CD14-positive monocyte (primary cell): Measurements from ENCODE around the gene PSMB5. TPM values are rescaled to one million over a fixed set of nuclear protein-coding genes. Genes with fewer than 3 reads are reported as not detected.
A peak's percentile ranks its signal among the peaks of the same experiment; 100 is the strongest.

Experiments used
- DNase-seq, 3 donors: peaks; one replicate each; pipeline ENCODE4 v3.0.0-alpha.2; 2011 to 2022
- H2AFZ ChIP-seq: 2 replicates; pipeline ENCODE4 v1.6.0; 2012; ENCODE audit warnings: mild to moderate bottlenecking, low read depth, low read length, inconsistent platforms; ENCODE audit not compliant: insufficient read depth, poor library complexity, severe bottlenecking
- H3K27ac ChIP-seq, 2 donors: 1 replicate in 1 of 2; 2 replicates in 1 of 2; pipeline ENCODE4 v1.5.1; 2012 to 2013; ENCODE audit warnings: low read length in 2 of 2, control low read depth in 1 of 2, inconsistent platforms in 1 of 2, low read depth in 1 of 2, mild to moderate bottlenecking in 1 of 2
- H3K27me3 ChIP-seq, 2 donors: one replicate each; pipeline versions ENCODE4 v1.6.0 to v1.6.1; 2011 to 2013; ENCODE audit warnings: low read length in 2 of 2; ENCODE audit not compliant: control insufficient read depth in 2 of 2, insufficient read depth in 2 of 2
- H3K36me3 ChIP-seq, 2 donors: replicated peaks in 1 of 2; 1 replicate in 1 of 2; 2 replicates in 1 of 2; pipeline versions ENCODE4 v1.5.1 to v1.6.1; 2012 to 2013; ENCODE audit warnings: low read length in 2 of 2, control low read depth in 1 of 2, inconsistent platforms in 1 of 2, mild to moderate bottlenecking in 1 of 2; ENCODE audit not compliant: insufficient read depth in 2 of 2, control insufficient read depth in 1 of 2
- H3K4me1 ChIP-seq, 2 donors: 1 replicate in 1 of 2; 2 replicates in 1 of 2; pipeline versions ENCODE4 v1.5.1 to v1.6.1; 2012 to 2013; ENCODE audit warnings: low read length in 2 of 2, control low read depth in 1 of 2, inconsistent platforms in 1 of 2, mild to moderate bottlenecking in 1 of 2, moderate library complexity in 1 of 2; ENCODE audit not compliant: insufficient read depth in 2 of 2, control insufficient read depth in 1 of 2
- H3K4me2 ChIP-seq: replicated peaks from 2 replicates; pipeline ENCODE3; 2012; ENCODE audit warnings: low read length, moderate library complexity, mild to moderate bottlenecking; ENCODE audit not compliant: poor library complexity, severe bottlenecking; ENCODE audit errors: extremely low read depth
- H3K4me3 ChIP-seq, 3 experiments: fragments of 200-600 bp in 1 of 3; sonication (generic) in 1 of 3; replicated peaks in 1 of 3; 1 replicate in 2 of 3; 2 replicates in 1 of 3; pipeline ENCODE4 v1.5.1; 2011 to 2013; ENCODE audit warnings: low read length in 3 of 3, mild to moderate bottlenecking in 3 of 3, control low read depth in 2 of 3, low read depth in 2 of 3, inconsistent platforms in 1 of 3, moderate library complexity in 1 of 3
- H3K79me2 ChIP-seq: 2 replicates; pipeline ENCODE4 v1.6.0; 2012; ENCODE audit warnings: mild to moderate bottlenecking, control low read depth, inconsistent platforms, low read length, moderate library complexity; ENCODE audit not compliant: insufficient read depth
- H3K9ac ChIP-seq: 2 replicates; pipeline ENCODE4 v1.6.0; 2017; ENCODE audit warnings: low read length, mild to moderate bottlenecking; ENCODE audit not compliant: insufficient read depth, poor library complexity, severe bottlenecking
- H3K9me3 ChIP-seq, 2 donors: replicated peaks in 1 of 2; 1 replicate in 1 of 2; 2 replicates in 1 of 2; pipeline versions ENCODE4 v1.5.1 to v1.6.1; 2012 to 2013; ENCODE audit warnings: low read length in 2 of 2, control low read depth in 1 of 2; ENCODE audit not compliant: control insufficient read depth in 1 of 2, insufficient read depth in 1 of 2
- H4K20me1 ChIP-seq: 2 replicates; pipeline ENCODE4 v1.6.0; 2012; ENCODE audit warnings: mild to moderate bottlenecking, low read length, control low read depth, moderate library complexity; ENCODE audit not compliant: insufficient read depth
- H3K27ac Mint-ChIP-seq, 7 donors: one replicate each; pipeline ENCODE4 v1.8.0; 2020; ENCODE audit warnings: mild to moderate bottlenecking in 7 of 7, mixed read lengths in 7 of 7, moderate library complexity in 6 of 7, inconsistent platforms in 2 of 7
- H3K27me3 Mint-ChIP-seq, 3 donors: one replicate each; pipeline ENCODE4 v1.8.0; 2021 to 2022; ENCODE audit warnings: low read depth in 3 of 3, mild to moderate bottlenecking in 3 of 3, mixed read lengths in 3 of 3, moderate library complexity in 3 of 3, inconsistent platforms in 1 of 3
- H3K36me3 Mint-ChIP-seq, 2 donors: one replicate each; pipeline ENCODE4 v1.8.0; 2020; ENCODE audit warnings: mixed read lengths in 2 of 2, inconsistent platforms in 1 of 2, mild to moderate bottlenecking in 1 of 2
- H3K4me1 Mint-ChIP-seq: one replicate; pipeline ENCODE4 v1.8.0; 2020; ENCODE audit warnings: mild to moderate bottlenecking, mixed read lengths
- H3K4me3 Mint-ChIP-seq, 2 donors: one replicate each; pipeline ENCODE4 v1.8.0; 2020; ENCODE audit warnings: mild to moderate bottlenecking in 2 of 2, mixed read lengths in 2 of 2, moderate library complexity in 1 of 2
- H3K9me3 Mint-ChIP-seq, 7 donors: one replicate each; pipeline ENCODE4 v1.8.0; 2020 to 2022; ENCODE audit warnings: mixed read lengths in 7 of 7, mild to moderate bottlenecking in 6 of 7, moderate library complexity in 6 of 7, inconsistent platforms in 2 of 7
- WGBS: methylation state at CpG from one replicate; pipeline ENCODE4 v1.1.5; 2013; ENCODE audit warnings: missing lambda C conversion rate; ENCODE audit not compliant: insufficient coverage; 5-methylcytosine and 5-hydroxymethylcytosine counted together
- intact Hi-C, 2 donors: fragments of 100-400 bp; cut with micrococcal nuclease; formaldehyde crosslinking; loops; one replicate each; pipeline versions ENCODE4 v1.15.0 to v1.15.1; 2023
- polyA plus RNA-seq, 3 donors: library from polyadenylated mRNA; depleted of rRNA in 1 of 3; unstranded in 2 of 3; stranded (reverse) in 1 of 3; fragments of 300-500 nt in 2 of 3; fragments of >200 nt in 1 of 3; fragmentation: Illumina TruSeq in 2 of 3; gene quantifications; 1 replicate in 2 of 3; 2 replicates in 1 of 3; pipeline ENCODE4 v1.2.3, GENCODE V29; 2012 to 2021
- TF ChIP-seq, protein P1 (sequence below): fragments of 200-600 bp; IDR thresholded peaks from one replicate; pipeline ENCODE4 v1.8.0; 2022; ENCODE audit warnings: antibody characterized with exemption, mild to moderate bottlenecking

PSMB5 gene
- polyA plus RNA-seq, 3 donors = 16.8 to 61.8 (median 57.6) TPM

DNA sequence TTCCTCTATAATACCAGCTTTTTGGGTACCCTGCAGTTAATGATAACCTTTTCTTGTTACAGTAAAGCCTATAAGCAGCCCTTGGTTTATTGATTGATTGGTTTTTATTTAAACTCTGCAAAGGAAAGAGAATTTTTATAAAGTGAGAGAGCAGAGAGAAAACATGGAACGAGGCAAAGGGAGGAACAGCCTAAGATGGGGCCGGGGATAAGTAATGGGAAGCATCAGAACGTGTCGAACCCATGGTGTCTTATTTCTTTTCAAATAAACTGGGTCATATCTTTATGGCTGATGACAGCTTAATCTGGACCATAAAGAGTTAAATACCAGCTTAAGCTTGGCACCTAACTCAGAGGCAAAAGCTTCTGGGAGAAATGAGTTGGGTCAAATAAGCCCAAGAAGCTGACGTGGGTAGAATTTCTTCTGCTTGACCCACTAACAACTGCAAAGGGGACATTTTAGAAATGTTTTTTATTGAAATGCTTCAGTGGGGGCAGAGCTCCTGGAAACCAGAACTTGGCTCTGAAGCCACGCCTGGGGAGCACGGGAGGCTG lies 12.7 kb downstream of the PSMB5 start:
- Histone ChIP-seq H3K4me3 (no peak overlapping the region), H2AFZ (no peak overlapping the region), H3K4me1 (peaks cover 2 to 7% of the 10 kb centered on the region in 2 donors), H4K20me1 (no peaks in the 10 kb centered on the region), H3K9me3 (no peaks in the 10 kb centered on the region), H3K9ac (no peak overlapping the region), H3K27me3 (no peaks in the 10 kb centered on the region), H3K79me2 (no peaks in the 10 kb centered on the region), H3K4me2 (no peak overlapping the region), H3K27ac (no peak overlapping the region), H3K36me3 (peaks cover 8 to 24% of the 10 kb centered on the region in 2 donors)
- no peaks in the 10 kb centered on the region for H3K9me3 Mint-ChIP-seq
- WGBS = 67% methylated on average over 1 of the region's 7 CpGs
- H3K4me1 Mint-ChIP-seq = peaks cover 8% of the 10 kb centered on the region
- H3K27ac Mint-ChIP-seq = peak overlapping the region in 1 of 7 donors; percentile 46
- DNase-seq = no peak
- peaks cover 24 to 41% of the 10 kb centered on the region in 2 donors for H3K36me3 Mint-ChIP-seq
- TF ChIP-seq, protein P1, sequence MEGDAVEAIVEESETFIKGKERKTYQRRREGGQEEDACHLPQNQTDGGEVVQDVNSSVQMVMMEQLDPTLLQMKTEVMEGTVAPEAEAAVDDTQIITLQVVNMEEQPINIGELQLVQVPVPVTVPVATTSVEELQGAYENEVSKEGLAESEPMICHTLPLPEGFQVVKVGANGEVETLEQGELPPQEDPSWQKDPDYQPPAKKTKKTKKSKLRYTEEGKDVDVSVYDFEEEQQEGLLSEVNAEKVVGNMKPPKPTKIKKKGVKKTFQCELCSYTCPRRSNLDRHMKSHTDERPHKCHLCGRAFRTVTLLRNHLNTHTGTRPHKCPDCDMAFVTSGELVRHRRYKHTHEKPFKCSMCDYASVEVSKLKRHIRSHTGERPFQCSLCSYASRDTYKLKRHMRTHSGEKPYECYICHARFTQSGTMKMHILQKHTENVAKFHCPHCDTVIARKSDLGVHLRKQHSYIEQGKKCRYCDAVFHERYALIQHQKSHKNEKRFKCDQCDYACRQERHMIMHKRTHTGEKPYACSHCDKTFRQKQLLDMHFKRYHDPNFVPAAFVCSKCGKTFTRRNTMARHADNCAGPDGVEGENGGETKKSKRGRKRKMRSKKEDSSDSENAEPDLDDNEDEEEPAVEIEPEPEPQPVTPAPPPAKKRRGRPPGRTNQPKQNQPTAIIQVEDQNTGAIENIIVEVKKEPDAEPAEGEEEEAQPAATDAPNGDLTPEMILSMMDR = no peak
- no peak overlapping the region for H3K4me3 Mint-ChIP-seq
- H3K27me3 Mint-ChIP-seq = peaks cover 0 to 2% (median 0%) of the 10 kb centered on the region in 3 donors
- intact Hi-C loops = no loop called here

DNA sequence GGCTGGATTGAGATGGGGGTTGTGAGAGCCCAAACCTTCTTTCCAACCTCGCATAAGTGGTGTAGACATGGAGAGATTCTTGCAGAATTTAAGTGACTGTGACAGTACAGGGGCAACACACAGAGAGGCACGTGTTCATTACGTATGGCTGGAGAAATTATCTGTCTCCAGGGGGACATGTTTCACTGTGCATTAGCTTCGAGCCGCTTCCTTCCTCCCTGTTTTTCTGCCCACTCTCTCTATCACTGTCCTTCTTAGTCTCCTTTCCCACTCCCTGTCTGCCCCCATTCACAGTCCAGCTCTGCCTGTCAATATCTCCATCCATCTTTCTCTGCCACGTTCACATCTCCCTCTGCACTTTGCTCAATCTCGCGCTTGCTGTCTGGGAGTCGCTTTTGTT lies 13.3 kb downstream of the PSMB5 start:
- intact Hi-C loops = no loop called here
- peaks cover 8% of the 10 kb centered on the region for H3K4me1 Mint-ChIP-seq
- WGBS = 98% methylated on average over 6 of the region's 9 CpGs
- Histone ChIP-seq H3K27ac (no peak overlapping the region), H3K9me3 (no peaks in the 10 kb centered on the region), H2AFZ (no peak overlapping the region), H3K27me3 (no peaks in the 10 kb centered on the region), H3K4me1 (peaks cover 2 to 7% of the 10 kb centered on the region in 2 donors), H3K4me3 (no peak overlapping the region), H4K20me1 (no peaks in the 10 kb centered on the region), H3K9ac (no peak overlapping the region), H3K36me3 (peaks cover 8 to 24% of the 10 kb centered on the region in 2 donors), H3K79me2 (no peaks in the 10 kb centered on the region), H3K4me2 (no peak overlapping the region)
- TF ChIP-seq, protein P1 = no peak
- no peak overlapping the region for H3K27ac Mint-ChIP-seq
- peaks cover 24 to 40% of the 10 kb centered on the region in 2 donors for H3K36me3 Mint-ChIP-seq
- no peaks in the 10 kb centered on the region for H3K9me3 Mint-ChIP-seq
- DNase-seq = no peak
- H3K4me3 Mint-ChIP-seq = no peak overlapping the region
- H3K27me3 Mint-ChIP-seq = peaks cover 0 to 2% (median 0%) of the 10 kb centered on the region in 3 donors
